K562 (cell line): ENCODE results near the gene CKLF. TPM values are rescaled to one million over a fixed set of nuclear protein-coding genes. Genes with fewer than 3 reads are reported as not detected.

Experiments used
- ARID2 ChIP-seq: fragments of 450-650 bp; IDR thresholded peaks from 2 replicates; pipeline ENCODE4 v1.6.1; 2017; ENCODE audit warnings: antibody characterized with exemption, mild to moderate bottlenecking
- ESRRB ChIP-seq: fragments of 250-450 bp; sonication (Bioruptor Pico); IDR thresholded peaks from 2 replicates; pipeline ENCODE4 v1.5.0; 2020; ENCODE audit warnings: mild to moderate bottlenecking, moderate library complexity, borderline replicate concordance
- ETV6 ChIP-seq, 3 experiments: fragments of 150-350 bp in 1 of 3; sonication (generic) in 1 of 3; formaldehyde crosslinking in 1 of 3; IDR thresholded peaks; 2 replicates each; pipeline versions ENCODE4 v1.6.1 to v1.8.0; 2014 to 2022; ENCODE audit warnings: borderline replicate concordance in 2 of 3, low read depth in 2 of 3, antibody characterized with exemption in 1 of 3, low read length in 1 of 3, mild to moderate bottlenecking in 1 of 3, missing genetic modification reagents in 1 of 3
- HDAC8 ChIP-seq: fragments of 450-650 bp; IDR thresholded peaks from 2 replicates; pipeline ENCODE4 v1.6.1; 2016; ENCODE audit warnings: mild to moderate bottlenecking, missing genetic modification characterization, moderate library complexity, missing compliant biosample characterization
- LARP7 ChIP-seq: fragments of 450-650 bp; IDR thresholded peaks from 2 replicates; pipeline ENCODE4 v1.6.1; 2016
- MAFK ChIP-seq: IDR thresholded peaks from 2 replicates; pipeline ENCODE4 v1.6.1; 2011; ENCODE audit warnings: low read length, improper control_type of control experiment
- MIER1 ChIP-seq: fragments of 450-650 bp; IDR thresholded peaks from 2 replicates; pipeline ENCODE4 v1.6.1; 2016; ENCODE audit warnings: antibody characterized with exemption, mild to moderate bottlenecking, low read depth
- NFATC3 ChIP-seq: fragments of 450-650 bp; IDR thresholded peaks from 2 replicates; pipeline ENCODE4 v1.6.1; 2017; ENCODE audit warnings: mild to moderate bottlenecking
- RBFOX2 ChIP-seq: fragments of 200-400 bp; formaldehyde crosslinking; IDR thresholded peaks from 2 replicates; pipeline ENCODE4 v1.6.1; 2017; ENCODE audit warnings: low read depth, mild to moderate bottlenecking, low read length, moderate library complexity
- SMARCC2 ChIP-seq: fragments of 450-650 bp; IDR thresholded peaks from 2 replicates; pipeline ENCODE4 v1.6.1; 2017; ENCODE audit warnings: antibody characterized with exemption, moderate library complexity, mild to moderate bottlenecking, low read depth
- TCF7 ChIP-seq: sonication (generic); IDR thresholded peaks from 2 replicates; pipeline ENCODE4 v1.6.1; 2016; ENCODE audit warnings: antibody characterized with exemption, borderline replicate concordance
- XRCC4 ChIP-seq: IDR thresholded peaks from one replicate; pipeline ENCODE4 v1.6.1; 2011; ENCODE audit not compliant: insufficient read depth, insufficient read length; ENCODE audit errors: extremely low read depth
- ZFP1 ChIP-seq: fragments of 450-650 bp; formaldehyde crosslinking; IDR thresholded peaks from 2 replicates; pipeline ENCODE4 v1.4.0; 2020; ENCODE audit warnings: mild to moderate bottlenecking, mixed read lengths
- ZNF24 ChIP-seq: fragments of 450-650 bp; IDR thresholded peaks from 2 replicates; pipeline ENCODE4 v1.6.1; 2016
- polyA plus RNA-seq, 8 experiments: library from polyadenylated mRNA; depleted of rRNA in 4 of 8; stranded (reverse) in 5 of 8; unstranded in 3 of 8; fragments of >200 nt; fragmentation: Nextera tagmentation in 2 of 8; fragmentation: Illumina TruSeq in 1 of 8; extraction: Ambion mirVana in 2 of 8; extraction: Trizol in 1 of 8; gene quantifications; 2 replicates each; pipeline versions ENCODE4 v1.2.1 to v1.2.3, GENCODE V29; 2011 to 2014; ENCODE audit warnings: inconsistent platforms in 1 of 8, missing spikeins in 1 of 8
- total RNA-seq, 7 experiments: library from RNA; depleted of rRNA in 6 of 7; stranded (reverse); fragments of >200 nt in 6 of 7; fragmentation: Illumina TruSeq in 2 of 7; extraction: Trizol in 2 of 7; gene quantifications; 2 replicates each; pipeline versions ENCODE4 v1.2.1 to v1.2.3, GENCODE V29; 2011 to 2021; ENCODE audit warnings: low replicate concordance in 1 of 7
- TF ChIP-seq, protein P1 (sequence below): fragments of 450-650 bp; IDR thresholded peaks from 2 replicates; pipeline ENCODE4 v1.6.1; 2017; ENCODE audit warnings: antibody characterized with exemption, mild to moderate bottlenecking
- TF ChIP-seq, protein P2 (sequence below): fragments of 450-650 bp; IDR thresholded peaks from 2 replicates; pipeline ENCODE4 v1.7.0; 2016; ENCODE audit warnings: borderline replicate concordance
- TF ChIP-seq, protein P3 (sequence below): fragments of 450-650 bp; IDR thresholded peaks from 2 replicates; pipeline ENCODE4 v1.6.1; 2014; ENCODE audit warnings: low read depth, mild to moderate bottlenecking, moderate library complexity, borderline replicate concordance

CKLF gene
- total and polyA plus RNA-seq, 9 of the 15 experiments (the other 6 are each of a cell fraction or from before 2014, with no cell fraction given): 84.8 to 322 (median 118) TPM

DNA sequence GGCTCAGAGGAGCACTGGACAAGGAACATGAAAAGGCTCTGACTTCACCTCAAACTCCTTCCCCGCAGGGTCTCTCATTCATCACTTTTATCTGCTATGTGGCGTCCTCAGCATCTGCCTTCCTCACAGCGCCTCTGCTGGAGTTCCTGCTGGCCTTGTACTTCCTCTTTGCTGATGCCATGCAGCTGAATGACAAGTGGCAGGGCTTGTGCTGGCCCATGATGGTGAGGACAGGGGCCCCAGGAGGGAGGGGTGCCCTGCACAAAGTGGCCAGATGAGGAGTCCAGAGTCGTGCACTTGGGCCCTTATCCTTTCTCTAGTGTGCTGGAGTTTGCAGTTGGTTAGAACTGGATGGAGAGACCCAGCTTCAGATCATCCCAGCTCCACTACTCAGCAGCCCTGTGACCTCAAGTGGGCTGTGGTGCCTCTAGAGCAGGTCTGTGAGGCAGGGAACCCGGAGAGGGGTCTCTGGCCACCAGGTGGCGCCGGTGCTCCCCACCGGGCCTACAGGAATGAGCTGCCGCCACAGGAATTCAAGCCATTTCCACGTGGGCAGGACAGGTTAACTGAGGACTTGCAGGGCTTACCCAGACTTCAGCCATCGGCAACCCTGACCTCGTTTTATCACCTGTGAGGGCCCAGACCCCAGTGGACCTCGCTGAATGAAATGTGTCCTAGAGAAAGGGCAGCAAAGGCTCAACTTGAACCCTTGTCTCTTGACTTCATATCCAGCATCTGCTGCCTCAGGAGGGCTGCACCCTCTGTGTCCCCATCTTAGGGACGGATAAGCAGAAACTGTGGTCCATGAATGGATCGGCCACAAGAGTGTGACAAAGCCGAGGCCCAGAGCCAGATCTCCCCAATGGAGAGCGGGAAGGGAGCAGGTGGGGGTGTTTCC lies 56.1 kb downstream of the CKLF start (continued):
- TF ChIP-seq, protein P1, sequence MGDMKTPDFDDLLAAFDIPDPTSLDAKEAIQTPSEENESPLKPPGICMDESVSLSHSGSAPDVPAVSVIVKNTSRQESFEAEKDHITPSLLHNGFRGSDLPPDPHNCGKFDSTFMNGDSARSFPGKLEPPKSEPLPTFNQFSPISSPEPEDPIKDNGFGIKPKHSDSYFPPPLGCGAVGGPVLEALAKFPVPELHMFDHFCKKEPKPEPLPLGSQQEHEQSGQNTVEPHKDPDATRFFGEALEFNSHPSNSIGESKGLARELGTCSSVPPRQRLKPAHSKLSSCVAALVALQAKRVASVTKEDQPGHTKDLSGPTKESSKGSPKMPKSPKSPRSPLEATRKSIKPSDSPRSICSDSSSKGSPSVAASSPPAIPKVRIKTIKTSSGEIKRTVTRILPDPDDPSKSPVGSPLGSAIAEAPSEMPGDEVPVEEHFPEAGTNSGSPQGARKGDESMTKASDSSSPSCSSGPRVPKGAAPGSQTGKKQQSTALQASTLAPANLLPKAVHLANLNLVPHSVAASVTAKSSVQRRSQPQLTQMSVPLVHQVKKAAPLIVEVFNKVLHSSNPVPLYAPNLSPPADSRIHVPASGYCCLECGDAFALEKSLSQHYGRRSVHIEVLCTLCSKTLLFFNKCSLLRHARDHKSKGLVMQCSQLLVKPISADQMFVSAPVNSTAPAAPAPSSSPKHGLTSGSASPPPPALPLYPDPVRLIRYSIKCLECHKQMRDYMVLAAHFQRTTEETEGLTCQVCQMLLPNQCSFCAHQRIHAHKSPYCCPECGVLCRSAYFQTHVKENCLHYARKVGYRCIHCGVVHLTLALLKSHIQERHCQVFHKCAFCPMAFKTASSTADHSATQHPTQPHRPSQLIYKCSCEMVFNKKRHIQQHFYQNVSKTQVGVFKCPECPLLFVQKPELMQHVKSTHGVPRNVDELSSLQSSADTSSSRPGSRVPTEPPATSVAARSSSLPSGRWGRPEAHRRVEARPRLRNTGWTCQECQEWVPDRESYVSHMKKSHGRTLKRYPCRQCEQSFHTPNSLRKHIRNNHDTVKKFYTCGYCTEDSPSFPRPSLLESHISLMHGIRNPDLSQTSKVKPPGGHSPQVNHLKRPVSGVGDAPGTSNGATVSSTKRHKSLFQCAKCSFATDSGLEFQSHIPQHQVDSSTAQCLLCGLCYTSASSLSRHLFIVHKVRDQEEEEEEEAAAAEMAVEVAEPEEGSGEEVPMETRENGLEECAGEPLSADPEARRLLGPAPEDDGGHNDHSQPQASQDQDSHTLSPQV: peak; percentile 92
- no peak for TF ChIP-seq MIER1
- TF ChIP-seq SMARCC2: no peak
- no peak for TF ChIP-seq NFATC3
- TF ChIP-seq MAFK: no peak
- peak; percentile 35; the same call in 1 of the 2 replicates for TF ChIP-seq ARID2
- no peak for TF ChIP-seq LARP7
- TF ChIP-seq ETV6 (IDR thresholded peaks at IDR 0.05; ENCODE audit: borderline replicate concordance in 1 of 2, low read depth in 2 of 2, low read length in 1 of 2): no peak
- peak; percentile 35; the same call in 1 of the 2 replicates for TF ChIP-seq ETV6 (CRISPR knock-in tag; IDR thresholded peaks at IDR 0.05; ENCODE audit: borderline replicate concordance)
- no peak for TF ChIP-seq ESRRB (CRISPR knock-in tag)
- no peak for TF ChIP-seq TCF7
- TF ChIP-seq, protein P2, sequence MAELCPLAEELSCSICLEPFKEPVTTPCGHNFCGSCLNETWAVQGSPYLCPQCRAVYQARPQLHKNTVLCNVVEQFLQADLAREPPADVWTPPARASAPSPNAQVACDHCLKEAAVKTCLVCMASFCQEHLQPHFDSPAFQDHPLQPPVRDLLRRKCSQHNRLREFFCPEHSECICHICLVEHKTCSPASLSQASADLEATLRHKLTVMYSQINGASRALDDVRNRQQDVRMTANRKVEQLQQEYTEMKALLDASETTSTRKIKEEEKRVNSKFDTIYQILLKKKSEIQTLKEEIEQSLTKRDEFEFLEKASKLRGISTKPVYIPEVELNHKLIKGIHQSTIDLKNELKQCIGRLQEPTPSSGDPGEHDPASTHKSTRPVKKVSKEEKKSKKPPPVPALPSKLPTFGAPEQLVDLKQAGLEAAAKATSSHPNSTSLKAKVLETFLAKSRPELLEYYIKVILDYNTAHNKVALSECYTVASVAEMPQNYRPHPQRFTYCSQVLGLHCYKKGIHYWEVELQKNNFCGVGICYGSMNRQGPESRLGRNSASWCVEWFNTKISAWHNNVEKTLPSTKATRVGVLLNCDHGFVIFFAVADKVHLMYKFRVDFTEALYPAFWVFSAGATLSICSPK: no peak
- no peak for TF ChIP-seq ZFP1 (CRISPR knock-in tag)
- TF ChIP-seq RBFOX2: 0 out of 2 replicates have a peak, but pooled peaks have one; percentile 8
- TF ChIP-seq, protein P3, sequence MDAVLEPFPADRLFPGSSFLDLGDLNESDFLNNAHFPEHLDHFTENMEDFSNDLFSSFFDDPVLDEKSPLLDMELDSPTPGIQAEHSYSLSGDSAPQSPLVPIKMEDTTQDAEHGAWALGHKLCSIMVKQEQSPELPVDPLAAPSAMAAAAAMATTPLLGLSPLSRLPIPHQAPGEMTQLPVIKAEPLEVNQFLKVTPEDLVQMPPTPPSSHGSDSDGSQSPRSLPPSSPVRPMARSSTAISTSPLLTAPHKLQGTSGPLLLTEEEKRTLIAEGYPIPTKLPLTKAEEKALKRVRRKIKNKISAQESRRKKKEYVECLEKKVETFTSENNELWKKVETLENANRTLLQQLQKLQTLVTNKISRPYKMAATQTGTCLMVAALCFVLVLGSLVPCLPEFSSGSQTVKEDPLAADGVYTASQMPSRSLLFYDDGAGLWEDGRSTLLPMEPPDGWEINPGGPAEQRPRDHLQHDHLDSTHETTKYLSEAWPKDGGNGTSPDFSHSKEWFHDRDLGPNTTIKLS: peak; percentile 65; the same call in 1 of the 2 replicates
- peak; percentile 29; the same call in 1 of the 2 replicates for TF ChIP-seq ZNF24
- TF ChIP-seq XRCC4: no peak
- no peak; the same call in 1 of the 2 replicates for TF ChIP-seq HDAC8 (tag)
